Activated CD4-positive, alpha-beta T cell treated with anti-CD3 and anti-CD28 coated beads, Interleukin-2, amount 50 U/mL, for 4 hours (primary cell): ENCODE results near the gene TCP11.
"Not testable (repeated sequence)": the region's sequence is repeated elsewhere in the genome, so short reads cannot be mapped to it uniquely, and the experiment has no call there.

Experiments
- DNase-seq, 2 experiments: peaks; one replicate each; pipeline ENCODE4 v3.0.0-alpha.2; 2020

TCP11 gene

GRCh38 chr6:35142588-35143569, 1.7 kb upstream of the TCP11 start:
- no peak for DNase-seq

GRCh38 chr6:35140639-35141006, 516 bp downstream of the TCP11 start:
- DNase-seq: no peak

- DNase-seq: peak; percentile 17 to 25
Measured at GRCh38 chr6:35139924-35140638, 1.1 kb downstream of the TCP11 start.

GRCh38 chr6:35139470-35139869, 1.7 kb downstream of the TCP11 start:
- DNase-seq: no peak

GRCh38 chr6:35138191-35138590, 2.9 kb downstream of the TCP11 start:
- not testable (repeated sequence) for DNase-seq

- DNase-seq: no peak
Measured at GRCh38 chr6:35136185-35136584, 5.0 kb downstream of the TCP11 start.

GRCh38 chr6:35128496-35128895, 12.6 kb downstream of the TCP11 start:
- DNase-seq: no peak

GRCh38 chr6:35128042-35128441, 13.1 kb downstream of the TCP11 start:
- DNase-seq: no peak

GRCh38 chr6:35124356-35124755, 16.8 kb downstream of the TCP11 start:
- DNase-seq: no peak

- no peak for DNase-seq
Measured at GRCh38 chr6:35120746-35121145, 20.4 kb downstream of the TCP11 start.

- DNase-seq: no peak
Measured at GRCh38 chr6:35108309-35108885, 32.7 kb downstream of the TCP11 start.

GRCh38 chr6:35107761-35108160, 33.4 kb downstream of the TCP11 start:
- not testable (repeated sequence) for DNase-seq

- not testable (repeated sequence) for DNase-seq
Measured at GRCh38 chr6:35107208-35107607, 33.9 kb downstream of the TCP11 start.

GRCh38 chr6:35106061-35106460, 35.1 kb downstream of the TCP11 start:
- DNase-seq: not testable (repeated sequence)

- no peak for DNase-seq
Measured at GRCh38 chr6:35105078-35105477, 36.1 kb downstream of the TCP11 start.

GRCh38 chr6:35099116-35099515, 42.0 kb downstream of the TCP11 start:
- no peak for DNase-seq

- DNase-seq: no peak
Measured at GRCh38 chr6:35096129-35096862, 44.8 kb downstream of the TCP11 start.

- DNase-seq: no peak
Measured at GRCh38 chr6:35094183-35094582, 47.0 kb downstream of the TCP11 start.

- DNase-seq: no peak
Measured at GRCh38 chr6:35093783-35094182, 47.4 kb downstream of the TCP11 start.

GRCh38 chr6:35093118-35093445, 48.1 kb downstream of the TCP11 start:
- DNase-seq: no peak

GRCh38 chr6:35092362-35093117, 48.6 kb downstream of the TCP11 start:
- DNase-seq: no peak
